ENCODE results near the gene PRKAG2. TPM values are rescaled to one million over a fixed set of nuclear protein-coding genes. Genes with fewer than 3 reads are reported as not detected.

PRKAG2 gene
- total and polyA plus RNA-seq, 2 experiments from 2014 or later: 17.0 to 19.5 TPM

DNA sequence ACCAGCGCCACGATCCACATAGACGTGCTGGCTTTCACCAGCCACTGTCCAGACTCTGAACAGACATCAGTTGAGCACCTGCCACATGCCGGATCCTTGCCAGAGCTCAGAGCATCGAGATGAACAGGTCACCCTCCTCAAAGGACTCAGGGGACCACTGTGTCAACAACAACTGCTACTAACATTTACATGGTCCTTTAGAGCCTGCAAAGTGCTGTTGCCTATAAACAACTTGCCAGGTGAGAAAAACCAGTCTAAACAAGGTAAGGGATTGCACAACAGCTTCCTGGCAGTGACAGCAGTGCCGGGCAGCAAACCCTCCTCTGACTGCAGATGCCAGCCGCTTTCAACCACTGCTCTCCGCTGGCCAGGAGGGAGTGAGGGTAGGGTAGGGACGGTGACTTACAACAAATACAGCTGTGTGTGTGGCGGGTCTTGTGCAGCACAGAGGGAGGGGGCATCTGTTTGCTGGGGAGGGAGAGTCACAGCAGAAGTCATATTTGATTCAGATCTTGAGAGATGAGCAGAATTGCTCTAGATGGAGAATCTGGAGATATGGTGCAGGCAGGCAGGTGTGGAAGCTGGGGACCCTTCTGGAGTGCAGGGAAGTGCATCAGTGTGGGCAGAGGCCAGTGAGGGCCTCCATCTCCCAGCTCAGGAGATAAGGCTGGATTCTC is 324.4 kb downstream of the PRKAG2 start:
- no peak for DNase-seq
- Histone ChIP-seq H3K9me2 (ENCODE audit: insufficient read depth) (no peaks in the 10 kb centered on the region), H4K20me1 (ENCODE audit: insufficient read depth) (no peaks in the 10 kb centered on the region), H3K27ac (no peak overlapping the region), H3K4me3 (no peak overlapping the region), H3K9me3 (ENCODE audit: low read depth) (no peaks in the 10 kb centered on the region), H3F3A (ENCODE audit: insufficient read depth) (no peaks in the 10 kb centered on the region), H3K27me3 (replicated peaks; ENCODE audit: insufficient read depth) (peaks cover 10% of the 10 kb centered on the region), H3K4me1 (ENCODE audit: insufficient read depth) (no peaks in the 10 kb centered on the region), H3K79me2 (ENCODE audit: insufficient read depth) (no peaks in the 10 kb centered on the region), H3K36me3 (ENCODE audit: low read depth) (peaks cover 3% of the 10 kb centered on the region; the same call in 1 of the 2 replicates), H2AFZ (no peak overlapping the region), H3K4me2 (ENCODE audit: unreplicated experiment) (no peak overlapping the region), H3K9ac (no peak overlapping the region)
- TF ChIP-seq EZH2 (IDR thresholded peaks at IDR 0.05; ENCODE audit: insufficient read depth, poor library complexity, severe bottlenecking) (no peak), EZH2phosphoT487 (IDR thresholded peaks at IDR 0.05; ENCODE audit: insufficient read depth, low read depth) (no peak)
- WGBS, 2 experiments (ENCODE audit: low coverage in 1 of 2, low lambda C conversion rate in 2 of 2, missing lambda C conversion rate in 2 of 2): 20 to 27% methylated on average over 10 of the region's 10 CpGs
- in situ Hi-C loops (cut with MboI): no loop called here

DNA sequence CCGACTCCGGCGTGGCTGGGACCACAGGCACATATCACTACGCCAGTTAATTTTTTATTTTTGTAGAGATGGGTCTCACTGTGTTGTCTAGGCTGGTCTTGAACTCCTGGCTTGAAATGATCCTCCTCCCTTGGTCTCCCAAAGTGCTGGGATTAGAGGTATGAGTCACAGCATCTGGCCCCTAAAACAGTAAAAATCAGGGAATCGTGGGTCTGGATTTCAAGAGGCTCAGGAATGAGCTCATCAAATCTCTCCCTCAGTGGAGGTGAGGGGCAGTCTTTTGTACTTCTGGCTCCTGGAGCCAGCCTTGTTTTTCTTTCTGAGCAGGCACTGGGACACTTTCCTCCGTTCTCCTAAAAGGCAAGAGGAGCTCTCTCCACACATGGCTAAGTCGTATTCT is 325.1 kb downstream of the PRKAG2 start:
- WGBS, 2 experiments (ENCODE audit: low coverage in 1 of 2, low lambda C conversion rate in 2 of 2, missing lambda C conversion rate in 2 of 2): 70 to 73% methylated on average over 7 of the region's 7 CpGs
- Histone ChIP-seq H2AFZ (no peak overlapping the region), H3K36me3 (ENCODE audit: low read depth) (peaks cover 3% of the 10 kb centered on the region; the same call in 1 of the 2 replicates), H3F3A (ENCODE audit: insufficient read depth) (no peaks in the 10 kb centered on the region), H3K27me3 (replicated peaks; ENCODE audit: insufficient read depth) (peaks cover 15% of the 10 kb centered on the region), H3K4me3 (no peak overlapping the region), H3K4me2 (ENCODE audit: unreplicated experiment) (no peak overlapping the region), H3K27ac (no peak overlapping the region), H3K4me1 (ENCODE audit: insufficient read depth) (no peaks in the 10 kb centered on the region), H3K9me3 (ENCODE audit: low read depth) (no peaks in the 10 kb centered on the region), H4K20me1 (ENCODE audit: insufficient read depth) (no peaks in the 10 kb centered on the region), H3K9me2 (ENCODE audit: insufficient read depth) (no peaks in the 10 kb centered on the region), H3K79me2 (ENCODE audit: insufficient read depth) (no peaks in the 10 kb centered on the region), H3K9ac (no peak overlapping the region)
- no peak for DNase-seq
- TF ChIP-seq EZH2phosphoT487 (IDR thresholded peaks at IDR 0.05; ENCODE audit: insufficient read depth, low read depth) (no peak), EZH2 (IDR thresholded peaks at IDR 0.05; ENCODE audit: insufficient read depth, poor library complexity, severe bottlenecking) (no peak)
- in situ Hi-C loops (cut with MboI): no loop called here

DNA sequence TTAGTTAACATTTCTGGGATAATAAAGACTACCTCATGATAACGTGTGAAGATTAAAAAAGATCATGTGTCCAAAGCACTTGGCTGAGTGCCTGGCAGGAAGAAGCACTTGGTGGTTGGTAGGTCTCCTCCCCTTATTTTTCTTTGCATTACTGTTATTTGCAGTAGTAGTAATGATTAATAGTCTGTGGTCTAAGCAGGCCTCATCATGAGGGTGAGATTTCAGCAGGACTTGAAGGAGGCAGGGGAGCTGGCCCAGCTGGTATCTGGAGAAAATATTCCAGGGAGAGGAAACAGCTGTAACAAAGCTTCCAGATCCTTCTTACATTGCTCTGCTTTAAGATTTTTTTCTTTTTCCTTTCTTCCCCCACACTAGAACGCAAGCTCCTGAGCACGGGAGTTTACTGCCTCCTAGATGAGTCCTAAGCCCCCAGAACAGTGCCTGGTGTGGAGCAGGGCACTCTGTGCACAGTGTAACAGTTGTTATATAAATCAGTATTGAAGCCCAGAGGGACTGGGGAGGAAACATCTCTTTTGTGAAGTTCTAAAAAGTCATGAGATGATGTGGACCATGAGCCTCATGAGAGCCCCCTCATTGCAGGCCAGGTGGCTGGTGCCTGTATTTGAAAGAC is 326.1 kb downstream of the PRKAG2 start:
- H3F3A ChIP-seq (ENCODE audit: insufficient read depth): no peaks in the 10 kb centered on the region
- no peak overlapping the region for H2AFZ ChIP-seq
- no peak overlapping the region for H3K27ac ChIP-seq
- H3K4me2 ChIP-seq (ENCODE audit: unreplicated experiment): no peak overlapping the region
- H4K20me1 ChIP-seq (ENCODE audit: insufficient read depth): no peaks in the 10 kb centered on the region
- 59 to 60% methylated on average over 3 of the region's 3 CpGs for WGBS, 2 experiments (ENCODE audit: low coverage in 1 of 2, low lambda C conversion rate in 2 of 2, missing lambda C conversion rate in 2 of 2)
- H3K79me2 ChIP-seq (ENCODE audit: insufficient read depth): no peaks in the 10 kb centered on the region
- H3K9me3 ChIP-seq (ENCODE audit: low read depth): no peaks in the 10 kb centered on the region
- no peaks in the 10 kb centered on the region for H3K36me3 ChIP-seq (ENCODE audit: low read depth)
- no peak overlapping the region for H3K4me3 ChIP-seq
- H3K9ac ChIP-seq: no peak overlapping the region
- TF ChIP-seq EZH2phosphoT487 (IDR thresholded peaks at IDR 0.05; ENCODE audit: insufficient read depth, low read depth) (no peak), EZH2 (IDR thresholded peaks at IDR 0.05; ENCODE audit: insufficient read depth, poor library complexity, severe bottlenecking) (no peak)
- DNase-seq: peak; percentile 49
- H3K4me1 ChIP-seq (ENCODE audit: insufficient read depth): no peaks in the 10 kb centered on the region
- H3K27me3 ChIP-seq (replicated peaks; ENCODE audit: insufficient read depth): peaks cover 26% of the 10 kb centered on the region
- in situ Hi-C loops (cut with MboI): no loop called here
- no peaks in the 10 kb centered on the region for H3K9me2 ChIP-seq (ENCODE audit: insufficient read depth)

DNA sequence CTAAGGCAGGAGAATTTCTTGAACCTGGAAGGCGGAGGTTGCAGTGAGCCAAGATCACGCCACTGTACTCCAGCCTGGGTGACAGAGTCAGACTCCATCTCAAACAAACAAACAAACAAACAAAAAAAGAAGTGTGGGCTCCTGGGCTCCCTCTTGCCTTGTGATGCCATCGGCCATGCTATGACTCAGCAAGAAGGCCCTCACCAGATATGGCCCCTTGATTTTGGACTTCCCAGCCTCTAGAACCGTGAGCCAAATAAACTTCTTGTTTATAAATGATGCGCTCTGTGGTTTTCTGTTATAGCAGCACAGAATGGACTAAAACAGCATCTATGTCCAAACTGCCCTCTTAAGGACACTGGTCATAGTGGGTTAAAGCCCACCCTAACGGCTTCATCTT is 327.3 kb downstream of the PRKAG2 start:
- no peaks in the 10 kb centered on the region for H3F3A ChIP-seq (ENCODE audit: insufficient read depth)
- in situ Hi-C loops (cut with MboI): no loop called here
- no peak for DNase-seq
- H3K36me3 ChIP-seq (ENCODE audit: low read depth): no peaks in the 10 kb centered on the region
- no peak overlapping the region for H3K4me2 ChIP-seq (ENCODE audit: unreplicated experiment)
- TF ChIP-seq EZH2phosphoT487 (IDR thresholded peaks at IDR 0.05; ENCODE audit: insufficient read depth, low read depth) (no peak), EZH2 (IDR thresholded peaks at IDR 0.05; ENCODE audit: insufficient read depth, poor library complexity, severe bottlenecking) (no peak)
- no peak overlapping the region for H3K9ac ChIP-seq
- no peak overlapping the region for H2AFZ ChIP-seq
- 93 to 96% methylated on average over 6 of the region's 6 CpGs for WGBS, 2 experiments (ENCODE audit: low coverage in 1 of 2, low lambda C conversion rate in 2 of 2, missing lambda C conversion rate in 2 of 2)
- H3K27me3 ChIP-seq (replicated peaks; ENCODE audit: insufficient read depth): peaks cover 31% of the 10 kb centered on the region
- H3K9me2 ChIP-seq (ENCODE audit: insufficient read depth): no peaks in the 10 kb centered on the region
- no peaks in the 10 kb centered on the region for H3K9me3 ChIP-seq (ENCODE audit: low read depth)
- no peak overlapping the region for H3K4me3 ChIP-seq
- no peaks in the 10 kb centered on the region for H3K79me2 ChIP-seq (ENCODE audit: insufficient read depth)
- H4K20me1 ChIP-seq (ENCODE audit: insufficient read depth): no peaks in the 10 kb centered on the region
- no peak overlapping the region for H3K27ac ChIP-seq
- no peaks in the 10 kb centered on the region for H3K4me1 ChIP-seq (ENCODE audit: insufficient read depth)
